Hematopoietic multipotent progenitor cell treated with erythropoietin and hydrocortisone succinate and interleukin-3 and kit ligand, for 15 days (in vitro differentiated cells): ENCODE results near the gene FRMD4A.
"Not testable (repeated sequence)": the region's sequence is repeated elsewhere in the genome, so short reads cannot be mapped to it uniquely, and the experiment has no call there.

ENCODE experiments used
- DNase-seq: peaks from one replicate; pipeline ENCODE4 v3.0.0-alpha.2; 2015; ENCODE audit warnings: low spot score

The FRMD4A gene

DNA sequence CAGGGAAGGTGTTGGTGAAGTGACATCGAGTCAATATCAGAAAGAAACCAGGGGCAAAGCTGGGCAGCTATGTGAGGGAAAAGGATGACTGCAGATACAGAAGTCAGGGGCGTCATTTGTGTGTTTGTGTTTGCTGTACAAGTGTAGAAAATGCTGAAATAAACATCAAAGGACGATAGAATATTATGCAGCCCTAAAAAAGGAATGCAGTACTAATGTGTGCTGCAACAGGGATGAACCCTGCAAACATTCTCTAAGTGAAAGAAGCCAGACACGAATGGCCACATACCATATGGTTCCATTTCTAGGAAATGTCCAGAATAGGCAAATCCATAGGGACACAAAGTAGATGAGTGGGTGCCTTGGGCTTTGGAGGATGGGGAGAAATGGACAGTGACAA, 610.0 kb downstream of the FRMD4A start:
- DNase-seq = no peak

DNA sequence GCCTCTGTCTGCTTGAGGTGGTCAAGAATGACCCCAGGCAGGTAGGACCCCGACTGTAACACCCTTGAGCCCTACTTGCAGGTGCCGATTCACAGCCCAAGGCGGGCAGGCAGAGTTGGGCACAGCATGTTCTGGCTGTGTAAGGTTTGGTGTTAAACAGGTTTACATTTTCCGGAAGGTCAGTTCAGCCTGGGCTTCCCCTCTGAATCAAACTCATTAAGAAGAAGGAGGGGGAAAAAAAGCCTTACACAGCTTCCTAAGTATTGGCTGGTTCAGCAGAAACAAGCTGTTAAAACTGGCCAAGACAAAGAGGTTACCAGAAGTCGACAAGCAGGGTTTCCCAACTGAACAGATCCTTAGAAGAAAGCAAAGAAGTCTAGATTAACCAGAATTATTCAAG, 611.3 kb downstream of the FRMD4A start:
- DNase-seq = no peak

DNA sequence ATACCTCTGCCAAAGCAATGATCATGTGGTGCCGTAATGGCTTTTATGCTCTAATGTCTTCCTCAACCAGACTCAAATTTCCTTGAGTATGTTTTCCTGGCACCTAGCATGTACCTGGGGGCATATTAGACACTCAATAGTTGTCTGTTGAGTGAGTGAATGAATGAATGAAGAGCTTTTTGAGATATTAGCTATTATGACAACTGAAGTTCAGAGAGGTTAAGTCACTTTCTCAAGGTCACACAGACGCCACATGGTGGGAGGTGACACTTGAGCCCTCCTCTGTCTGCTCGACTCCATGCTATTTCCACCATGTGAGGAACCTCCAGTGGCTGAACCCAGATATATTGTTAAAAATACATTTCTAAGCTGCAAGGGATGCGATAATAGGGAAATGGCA, 611.9 kb downstream of the FRMD4A start:
- DNase-seq = no peak

DNA sequence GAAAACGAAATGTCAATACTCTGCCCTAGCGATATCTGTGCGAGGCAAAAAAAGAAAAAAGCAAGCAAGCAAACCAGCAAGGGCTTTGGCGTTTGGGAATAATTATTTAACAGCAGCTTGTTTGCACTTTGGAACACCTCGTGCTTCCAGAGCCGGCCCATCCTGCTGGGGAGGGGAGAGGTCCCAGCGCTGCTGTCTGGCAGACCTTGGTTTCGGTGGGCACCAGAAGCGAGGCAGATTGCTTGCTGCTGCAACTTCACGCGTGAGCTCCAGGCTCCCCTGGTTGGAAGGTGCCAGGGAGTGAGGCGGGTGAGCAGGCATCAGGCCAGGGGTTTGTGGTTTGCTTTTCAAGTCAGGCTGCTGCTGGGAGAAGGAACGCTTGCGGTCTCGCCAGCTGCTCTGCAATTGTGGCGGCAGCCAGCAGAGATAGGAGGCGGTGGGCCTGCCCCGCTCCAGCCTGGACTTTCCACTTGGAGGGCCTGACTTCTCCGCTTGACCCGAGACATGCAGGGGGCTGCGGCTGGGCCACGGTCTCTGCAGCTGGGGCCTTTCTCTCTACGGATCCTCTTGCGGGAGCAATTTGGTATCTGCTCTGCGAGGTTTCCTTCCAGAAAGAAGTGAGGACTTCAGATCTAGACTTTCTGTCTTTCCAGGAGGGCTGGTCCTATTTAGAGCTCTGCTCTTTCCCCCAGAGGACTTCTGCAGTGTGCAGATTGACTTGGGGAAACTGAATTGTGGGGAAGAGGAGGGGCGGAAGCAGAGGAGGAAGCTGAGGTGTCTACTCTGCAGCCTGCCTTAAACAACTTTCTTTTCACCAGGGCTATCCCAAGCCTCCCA, 612.6 kb downstream of the FRMD4A start:
- no peak for DNase-seq

DNA sequence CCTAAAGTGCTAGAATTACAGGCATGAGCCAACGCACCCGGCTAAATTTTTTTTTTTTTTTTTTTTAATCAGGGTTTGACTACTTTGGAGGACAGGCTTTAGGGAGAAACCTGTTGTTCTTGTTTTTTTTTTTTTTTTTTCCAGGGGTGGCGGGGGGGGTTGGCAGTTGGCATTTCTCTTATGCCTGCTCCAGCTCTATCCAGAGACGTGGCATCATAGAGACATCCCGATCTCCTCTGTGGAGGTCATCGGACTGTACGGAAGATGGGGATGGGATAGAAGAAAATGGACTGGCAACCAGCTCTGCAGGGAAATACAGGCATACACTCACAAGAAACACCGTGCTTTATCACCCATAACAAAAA, 613.2 kb downstream of the FRMD4A start:
- DNase-seq = no peak

DNA sequence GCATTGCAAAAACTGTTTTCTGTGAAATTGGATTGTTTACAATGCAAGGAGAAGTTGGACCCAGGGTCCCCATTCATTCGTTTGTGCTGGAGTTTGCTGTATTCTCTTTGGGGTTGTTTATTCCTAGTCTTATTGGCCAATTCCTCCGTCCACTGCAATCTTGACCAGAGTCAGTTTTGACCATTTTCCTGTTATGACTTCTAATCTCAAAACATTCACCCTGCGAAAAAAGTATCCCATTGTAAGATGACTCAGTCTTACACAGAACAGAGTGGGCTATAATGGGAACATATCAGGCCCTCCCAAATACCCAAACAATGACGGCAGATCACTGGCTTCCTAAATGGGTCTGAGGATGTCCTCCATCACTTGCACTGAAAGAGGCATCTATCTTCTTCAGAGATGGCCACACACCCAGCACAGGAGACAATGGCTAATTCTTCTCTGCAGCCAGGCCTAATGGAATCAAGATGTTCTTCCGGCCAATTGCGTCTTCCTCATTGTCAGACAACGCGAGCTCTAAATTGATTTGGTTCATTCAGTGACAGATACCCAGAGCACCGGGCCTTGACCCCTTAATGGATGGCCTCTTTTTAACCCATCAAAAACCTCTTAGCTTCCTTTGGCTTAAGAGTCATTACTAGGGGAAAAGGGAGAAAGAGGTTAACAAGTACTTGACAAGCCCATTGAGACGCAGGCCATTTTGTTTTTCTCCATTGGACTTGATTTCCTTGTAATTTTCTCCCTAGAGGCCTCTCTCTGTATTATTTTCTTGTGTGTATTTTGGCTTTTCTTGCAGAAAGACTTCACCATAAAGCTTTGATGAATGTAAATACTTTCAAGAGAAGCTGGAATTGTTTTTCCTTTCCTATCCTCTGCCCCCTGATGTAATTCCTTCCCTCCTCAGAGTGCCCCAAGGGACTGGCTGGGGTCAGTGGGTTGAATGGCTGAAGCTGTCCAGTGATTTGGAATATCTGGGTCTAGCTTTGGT, 614.3 kb downstream of the FRMD4A start:
- no peak for DNase-seq

DNA sequence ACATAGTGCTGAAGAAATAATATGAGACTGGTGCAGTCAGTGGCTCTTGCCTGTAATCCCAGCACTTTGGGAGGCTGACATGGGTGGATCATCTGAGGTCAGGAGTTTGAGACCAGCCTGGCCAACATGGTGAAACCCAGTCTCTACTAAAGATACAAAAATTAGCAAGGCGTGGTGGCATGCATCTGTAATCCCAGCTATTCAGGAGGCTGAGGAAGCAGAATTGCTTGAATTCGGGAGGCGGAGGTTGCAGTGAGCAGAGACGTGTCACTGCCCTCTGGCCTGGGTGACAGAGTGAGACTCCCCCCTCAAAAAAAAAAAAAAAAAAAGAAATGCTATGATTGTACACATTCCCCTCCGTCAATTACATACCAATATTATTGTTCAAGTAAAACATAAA, 615.1 kb downstream of the FRMD4A start:
- DNase-seq = not testable (repeated sequence)

DNA sequence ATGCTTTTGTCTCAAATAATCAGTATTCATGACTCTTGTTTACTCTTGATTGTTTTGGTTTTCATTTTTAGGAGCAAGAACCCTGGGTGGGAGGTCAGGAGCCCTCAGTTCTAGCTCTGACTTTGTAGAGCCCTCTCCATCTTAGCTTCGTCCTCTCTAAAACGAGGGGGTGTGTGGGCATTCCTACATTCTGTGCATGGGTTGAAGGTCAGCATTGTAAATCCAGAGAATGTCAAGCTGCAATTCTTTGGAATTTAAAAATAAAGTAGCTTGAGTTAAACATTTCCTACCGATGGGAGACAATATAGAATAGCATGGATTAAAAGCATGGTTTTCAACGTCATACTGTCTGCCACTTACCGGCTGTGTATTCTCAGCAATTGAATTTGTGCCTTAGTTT, 615.6 kb downstream of the FRMD4A start:
- DNase-seq = no peak

DNA sequence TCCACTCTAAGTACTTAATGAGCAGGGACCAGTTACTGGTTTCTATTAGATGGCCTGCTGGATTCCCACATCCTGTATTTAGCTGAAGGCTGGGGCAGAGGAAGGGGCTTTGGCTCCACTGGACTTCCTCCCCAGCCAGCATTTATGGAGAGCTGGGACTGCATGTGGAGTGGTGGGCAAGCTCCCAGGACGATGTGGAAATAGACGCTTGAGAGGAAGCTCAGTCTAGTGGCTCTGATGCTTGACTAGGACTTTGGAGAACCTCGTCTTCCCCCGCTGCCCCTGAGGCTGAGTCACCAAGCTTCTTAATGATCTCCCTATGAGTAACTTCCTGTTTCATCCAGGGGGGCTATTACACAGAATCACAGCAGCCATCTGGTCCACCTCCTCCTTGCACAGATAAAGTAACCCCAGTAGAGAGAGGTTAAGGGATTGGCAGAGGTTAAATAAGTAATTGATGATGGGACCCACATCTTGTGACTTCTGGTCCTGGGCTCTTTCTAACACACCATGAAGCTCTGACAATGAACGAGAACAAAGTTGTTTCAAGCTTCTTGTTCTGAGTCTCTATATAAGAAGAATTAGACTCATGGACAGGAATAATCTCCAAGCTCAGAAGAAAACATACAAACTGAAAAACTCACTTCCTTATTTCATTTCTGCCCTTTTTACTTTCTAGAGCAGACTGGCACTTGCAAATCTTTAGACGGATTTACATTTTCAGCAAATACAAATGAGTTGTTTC, 617.7 kb downstream of the FRMD4A start:
- no peak for DNase-seq

DNA sequence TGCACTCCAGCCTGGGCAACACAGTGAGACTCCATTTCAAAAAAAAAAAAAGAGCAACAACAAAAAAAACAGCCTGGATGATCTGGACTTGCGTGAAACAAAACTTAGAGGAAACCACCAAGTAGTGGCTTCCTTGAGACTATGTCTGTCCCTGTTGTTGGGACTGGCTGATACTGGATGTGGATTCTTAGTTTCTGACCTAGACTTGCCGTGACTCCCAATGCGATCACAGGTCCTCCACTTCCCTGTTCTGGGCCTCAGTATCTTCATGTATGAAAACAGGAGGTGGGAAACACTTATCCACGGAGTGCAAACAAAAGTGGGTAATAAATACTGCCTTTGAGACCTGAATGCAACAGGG, 618.3 kb downstream of the FRMD4A start:
- no peak for DNase-seq

DNA sequence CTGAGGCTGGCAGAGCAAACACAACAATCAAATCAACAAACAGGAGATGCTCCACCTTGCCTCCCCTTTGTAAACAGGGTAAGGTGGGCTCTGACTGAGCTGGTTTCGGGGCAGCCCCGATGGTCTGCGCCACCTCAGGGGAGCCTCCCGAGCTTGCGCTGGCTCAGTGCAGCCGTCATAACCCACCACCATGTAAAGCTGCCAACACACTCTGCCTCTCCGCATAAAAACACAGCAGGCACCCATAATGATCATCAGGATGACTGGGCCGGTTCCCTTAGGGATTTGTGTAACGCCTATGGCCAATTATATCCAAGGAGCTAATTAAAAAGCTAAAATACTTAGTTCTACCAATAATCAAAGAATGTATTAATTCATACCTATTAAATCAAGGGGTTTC, 619.4 kb downstream of the FRMD4A start:
- DNase-seq = no peak

DNA sequence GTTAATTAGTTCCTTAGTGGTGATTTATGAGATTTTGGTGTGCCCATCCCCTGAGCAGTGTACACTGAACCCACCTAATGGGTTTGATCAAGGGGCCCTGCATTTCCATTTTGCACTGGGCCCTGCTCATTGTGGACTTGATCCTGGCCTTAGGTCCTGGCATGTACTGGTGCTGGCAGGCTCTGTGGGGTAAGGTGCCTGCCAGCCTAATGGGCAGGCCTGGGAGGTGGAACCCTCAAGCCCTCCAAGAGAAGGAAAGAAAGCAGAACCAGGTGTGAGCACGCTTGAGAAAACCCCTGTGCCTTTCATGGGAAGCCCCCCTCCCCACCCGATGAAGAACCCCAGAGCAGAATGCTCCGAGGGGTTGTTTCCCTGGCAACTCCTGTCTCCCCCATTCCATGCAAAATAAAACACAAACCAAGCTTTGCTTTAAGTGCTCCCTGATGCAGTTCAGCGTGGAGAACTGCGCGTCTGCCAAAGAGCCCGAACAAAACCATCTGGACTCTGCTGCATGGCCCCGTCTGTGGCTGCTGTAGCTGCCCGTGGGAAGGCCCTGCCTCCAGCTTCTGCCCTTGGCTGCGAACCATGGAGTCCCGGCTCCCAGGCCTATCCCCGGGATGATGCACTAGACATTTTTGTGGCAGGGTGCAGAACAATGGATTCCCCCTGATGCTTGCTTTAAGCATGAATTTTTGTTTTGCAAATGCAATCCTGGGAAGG, 620.6 kb downstream of the FRMD4A start:
- no peak for DNase-seq

DNA sequence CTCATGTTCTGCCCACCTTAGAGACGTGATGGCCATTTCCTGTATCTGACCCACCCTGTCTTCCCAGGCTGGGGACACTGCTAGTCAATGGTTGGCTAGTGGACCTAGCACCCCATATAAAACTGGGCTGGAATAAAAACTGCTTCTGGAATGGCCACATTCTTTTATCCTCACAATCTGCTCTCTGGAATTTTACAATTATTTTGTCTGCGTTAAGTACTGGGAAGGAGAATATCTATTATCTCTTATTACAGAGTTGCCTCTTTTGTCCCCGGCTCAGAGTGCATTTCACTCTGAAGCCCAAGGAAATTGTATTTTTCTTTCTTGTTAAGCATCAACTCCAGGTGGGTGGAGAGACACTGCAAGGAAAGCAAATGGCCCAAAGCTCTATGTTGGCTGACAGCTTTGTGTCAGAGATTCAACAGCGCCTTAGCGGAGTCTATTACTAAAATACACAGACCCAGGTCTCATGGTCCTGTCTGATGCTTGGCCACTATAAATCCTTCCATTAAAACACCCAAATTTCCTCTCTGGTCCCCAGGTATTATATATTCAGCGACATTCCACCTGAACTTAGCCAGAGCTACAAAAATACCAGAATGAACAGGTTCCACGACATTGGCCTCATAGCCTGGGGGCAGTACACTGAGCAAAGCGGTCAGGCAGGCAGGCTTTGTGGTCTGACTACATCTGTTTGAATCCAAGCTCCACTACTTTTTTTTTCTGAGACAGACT, 622.3 kb downstream of the FRMD4A start:
- DNase-seq = no peak

DNA sequence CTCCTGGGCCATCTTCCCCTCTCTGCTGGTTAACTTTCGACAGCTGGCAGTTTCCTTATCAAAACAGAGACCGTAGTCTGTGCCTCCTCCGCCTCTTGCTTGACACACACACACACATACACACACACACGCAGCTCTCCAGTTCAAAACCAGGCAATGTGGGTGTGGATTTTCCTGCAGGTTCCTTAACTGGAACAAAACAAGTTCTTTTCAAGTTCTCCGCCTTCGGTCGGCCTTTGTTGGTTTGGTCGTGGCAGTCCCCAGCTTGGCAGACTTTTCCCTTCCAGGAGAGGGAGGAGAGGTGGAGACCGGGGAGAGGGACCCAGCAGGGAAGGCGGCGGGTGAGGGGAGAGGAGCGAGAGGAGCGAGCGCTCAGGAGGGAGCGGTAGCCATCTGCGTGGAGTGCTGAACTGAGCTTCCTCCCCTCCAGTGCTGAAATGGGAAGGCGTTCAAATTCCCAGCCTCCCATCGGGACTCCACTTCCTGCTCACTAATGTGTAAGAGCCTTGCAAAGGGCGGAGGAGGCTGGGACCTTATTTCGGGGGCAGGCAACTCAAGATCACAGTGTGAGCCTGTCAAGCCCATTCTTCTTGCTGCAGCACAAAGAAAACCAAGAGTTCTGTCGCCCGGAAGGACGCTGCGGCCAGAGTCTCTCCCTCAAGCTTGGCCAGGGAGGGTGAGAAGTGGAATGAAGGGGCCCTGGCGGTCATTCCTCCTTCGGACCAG, 623.4 kb downstream of the FRMD4A start:
- peak; percentile 81 for DNase-seq

DNA sequence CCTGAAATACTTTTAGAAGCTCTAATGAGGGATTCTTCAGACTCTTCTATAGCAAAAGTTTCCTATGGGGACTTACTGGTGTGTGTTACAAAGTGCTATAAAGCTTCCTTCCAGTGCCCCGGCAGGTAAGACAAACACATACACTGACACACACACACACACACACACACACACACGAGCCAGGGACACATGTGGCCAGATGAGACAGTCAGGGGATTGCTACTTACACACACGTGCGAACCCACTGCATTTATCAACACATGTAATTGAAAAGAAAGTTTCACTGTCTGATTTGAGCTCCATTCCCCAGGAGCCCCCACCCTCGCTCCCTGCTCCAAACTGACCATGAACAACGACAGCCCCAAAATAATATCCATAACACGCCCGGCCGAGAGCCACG, 624.1 kb downstream of the FRMD4A start:
- peak; percentile 29 for DNase-seq

DNA sequence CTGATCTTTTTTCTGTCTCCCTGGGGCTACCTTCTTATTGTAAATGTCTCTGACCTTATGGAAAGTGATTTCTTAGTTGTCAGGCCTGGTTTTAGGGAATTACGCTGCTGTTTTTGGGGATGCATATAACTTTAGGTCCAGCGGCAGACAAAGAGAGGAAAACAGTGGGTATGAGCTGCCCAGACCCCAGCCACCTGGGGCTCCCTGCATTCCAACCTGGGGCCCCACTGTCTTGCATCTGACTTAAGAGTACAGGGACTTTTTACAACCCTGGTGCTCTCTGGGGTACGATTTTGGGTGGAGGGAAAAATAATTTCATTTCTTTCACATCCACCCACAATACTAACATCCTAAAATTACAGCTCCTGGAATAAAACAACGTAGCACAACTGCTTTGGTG, 624.5 kb downstream of the FRMD4A start:
- no peak for DNase-seq

DNA sequence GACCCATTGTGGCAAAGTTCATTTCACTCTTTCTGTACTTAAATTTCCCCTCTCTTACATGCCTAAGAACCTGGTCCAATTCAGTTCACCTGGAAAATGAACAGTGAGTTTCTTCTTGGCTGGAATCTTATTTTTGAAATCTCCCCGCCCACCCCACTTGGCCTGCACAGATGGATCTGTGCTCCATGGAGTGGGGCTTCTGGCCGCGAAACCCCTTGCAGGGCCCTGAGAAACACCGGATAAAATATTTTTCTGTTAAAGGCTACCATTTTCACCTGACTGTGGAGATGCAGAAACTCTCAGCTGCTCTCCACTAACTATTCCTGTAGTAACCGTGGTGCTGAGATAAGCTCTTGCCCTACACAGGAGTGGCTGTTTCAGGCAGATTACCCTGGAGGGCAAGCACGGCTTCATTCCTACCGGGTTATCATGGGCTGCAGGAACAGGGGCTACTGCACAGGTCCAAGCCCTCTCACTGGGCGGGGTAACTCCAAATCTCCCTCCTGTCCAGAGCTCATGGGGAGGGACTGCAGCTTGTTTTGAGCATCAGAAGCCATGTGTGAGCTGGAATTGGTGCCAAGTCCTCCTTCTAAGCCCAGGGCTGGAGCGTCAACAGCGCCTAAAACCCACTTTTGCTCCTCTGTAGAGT, 625.1 kb downstream of the FRMD4A start:
- peak; percentile 95 for DNase-seq

DNA sequence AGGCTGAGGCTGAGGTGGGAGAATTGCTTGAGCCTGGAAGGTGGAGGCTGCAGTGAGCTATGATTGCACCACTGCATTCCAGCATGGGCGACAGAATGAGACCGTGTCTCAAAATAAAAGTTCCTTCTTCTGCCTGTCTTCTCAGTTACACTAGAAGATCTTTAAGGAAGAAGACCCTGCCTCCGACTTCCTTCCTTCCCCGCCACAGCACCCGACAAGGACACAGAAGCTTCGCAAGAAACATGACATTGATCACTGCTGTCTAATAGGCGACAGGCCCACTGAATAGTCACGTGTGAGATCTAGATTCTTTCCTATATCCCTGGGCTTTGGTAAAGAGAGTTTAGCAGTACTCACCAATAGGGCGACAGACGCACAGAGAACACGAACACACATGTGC, 625.8 kb downstream of the FRMD4A start:
- DNase-seq = no peak

DNA sequence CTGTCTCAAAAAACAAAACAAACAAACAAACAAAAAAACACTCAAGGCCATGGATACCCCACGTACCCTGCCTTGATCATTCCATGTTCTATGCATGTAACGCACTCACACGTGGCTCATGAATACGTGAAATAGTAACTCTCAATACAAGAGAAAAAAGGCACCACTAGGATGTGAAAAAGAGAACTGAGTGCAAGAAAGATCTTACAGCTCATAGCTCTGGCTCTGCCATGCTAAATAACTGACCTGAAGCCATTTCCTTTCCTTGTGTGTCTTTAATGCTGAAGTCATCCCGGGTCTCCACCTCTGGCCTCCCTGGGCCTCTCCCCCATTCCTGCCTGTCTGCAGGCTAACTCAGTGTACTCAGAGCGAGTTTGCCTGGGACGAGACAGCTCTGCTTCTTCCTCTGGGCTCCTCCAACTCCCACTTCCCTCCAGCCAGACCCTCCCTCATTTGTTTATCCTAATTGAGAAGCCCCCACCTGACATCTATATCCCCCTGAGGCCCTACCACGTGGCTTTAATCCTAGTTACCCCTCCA, 626.7 kb downstream of the FRMD4A start:
- no peak for DNase-seq
